Rectal smooth muscle tissue (tissue), 1 donor: Measurements from ENCODE around the gene DCLK2.
A peak's percentile ranks its signal among the peaks of the same experiment; 100 is the strongest.

Experiments
- H3K27ac ChIP-seq: one replicate; pipeline ENCODE4 v1.7.0; 2013; ENCODE audit warnings: low read depth, low read length, inconsistent platforms
- H3K27me3 ChIP-seq: one replicate; pipeline ENCODE4 v1.7.0; 2013; ENCODE audit warnings: low read length; ENCODE audit not compliant: control insufficient read depth, insufficient read depth
- H3K36me3 ChIP-seq: one replicate; pipeline ENCODE4 v1.7.0; 2013; ENCODE audit warnings: low read length; ENCODE audit not compliant: control insufficient read depth, insufficient read depth
- H3K4me1 ChIP-seq: one replicate; pipeline ENCODE4 v1.7.0; 2013; ENCODE audit warnings: low read length; ENCODE audit not compliant: control insufficient read depth, insufficient read depth
- H3K4me3 ChIP-seq: one replicate; pipeline ENCODE4 v1.7.0; 2013; ENCODE audit warnings: low read length
- H3K9ac ChIP-seq: one replicate; pipeline ENCODE4 v1.7.0; 2013; ENCODE audit warnings: low read length

The DCLK2 gene

GRCh38 chr4:150280081-150280895 lies 202.0 kb downstream of the DCLK2 start:
- peaks cover 9% of the 10 kb centered on the region for H3K4me1 ChIP-seq
- H3K4me3 ChIP-seq, result no peak overlapping the region
- no peak overlapping the region for H3K9ac ChIP-seq
- H3K27ac ChIP-seq, result peak overlapping the region; percentile 56
- H3K27me3 ChIP-seq, result no peaks in the 10 kb centered on the region
- H3K36me3 ChIP-seq, result peaks cover 5% of the 10 kb centered on the region

DNA sequence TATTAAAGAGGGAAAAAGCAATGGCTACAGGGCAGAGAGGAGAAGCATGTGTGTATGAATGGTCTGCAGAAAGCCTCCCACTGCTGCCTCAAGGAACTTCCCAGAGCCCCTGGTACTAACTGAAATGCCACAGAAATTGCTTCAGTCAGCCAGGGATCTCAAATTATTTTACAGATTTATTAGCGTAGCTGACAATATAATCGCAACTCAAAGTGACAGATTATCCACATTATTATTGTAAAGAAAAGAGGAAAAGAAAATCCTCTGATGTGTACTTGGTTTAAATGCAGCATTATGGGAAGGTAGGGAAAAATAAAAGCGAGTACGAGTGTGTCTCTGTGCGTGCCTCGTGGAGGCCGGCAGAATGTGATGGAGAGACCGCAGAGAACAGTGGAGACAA lies 202.7 kb downstream of the DCLK2 start:
- H3K27me3 ChIP-seq, result no peaks in the 10 kb centered on the region
- H3K4me3 ChIP-seq, result no peak overlapping the region
- H3K36me3 ChIP-seq, result peaks cover 5% of the 10 kb centered on the region
- H3K4me1 ChIP-seq, result peaks cover 9% of the 10 kb centered on the region
- peak overlapping the region; percentile 56 for H3K27ac ChIP-seq
- no peak overlapping the region for H3K9ac ChIP-seq

DNA sequence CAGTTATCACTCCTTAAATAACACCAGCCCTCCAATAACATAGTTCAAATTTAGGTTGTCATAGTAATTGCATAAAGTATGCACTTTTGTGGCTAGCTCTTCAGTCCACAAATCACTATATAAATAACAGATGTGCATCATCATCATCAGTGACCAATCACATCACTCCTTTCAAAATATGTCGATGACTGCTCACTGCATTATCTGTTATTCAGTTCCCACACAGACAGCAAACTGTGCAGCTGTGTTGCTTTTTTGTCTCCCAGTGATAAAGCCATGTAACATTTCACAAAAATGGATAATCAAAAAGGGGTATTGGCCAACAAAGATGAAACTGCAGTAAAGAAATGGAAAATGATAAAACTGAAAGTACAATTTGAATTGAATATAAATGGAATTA lies 205.4 kb downstream of the DCLK2 start:
- no peak overlapping the region for H3K27ac ChIP-seq
- H3K4me3 ChIP-seq, result no peak overlapping the region
- H3K27me3 ChIP-seq, result no peaks in the 10 kb centered on the region

DNA sequence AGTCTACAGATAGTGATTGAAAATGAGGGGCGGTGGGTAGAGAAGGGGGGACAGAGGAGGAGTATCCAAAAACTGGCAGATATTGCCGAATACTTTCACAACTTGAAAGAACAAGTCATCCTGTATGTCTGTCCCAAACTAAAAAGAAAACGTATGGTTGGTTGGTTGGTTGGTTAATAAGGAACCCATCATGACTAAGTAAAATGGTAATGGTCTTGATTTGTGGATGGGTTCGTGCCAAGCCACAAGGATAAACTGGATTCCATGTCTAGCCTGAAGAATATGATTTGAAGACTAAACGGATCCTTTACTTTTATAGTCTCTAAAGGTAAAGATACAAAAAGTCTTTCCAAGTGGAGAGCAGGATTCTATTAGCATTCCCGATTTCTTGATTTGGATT lies 208.4 kb downstream of the DCLK2 start:
- Histone ChIP-seq H3K27me3 (no peaks in the 10 kb centered on the region), H3K9ac (no peak overlapping the region), H3K4me3 (no peak overlapping the region), H3K4me1 (peaks cover 9% of the 10 kb centered on the region), H3K27ac (no peak overlapping the region), H3K36me3 (no peaks in the 10 kb centered on the region)

More for the DNA sequence above, 205.4 kb downstream of the DCLK2 start:
- peaks cover 9% of the 10 kb centered on the region for H3K4me1 ChIP-seq
- no peak overlapping the region for H3K9ac ChIP-seq
- H3K36me3 ChIP-seq, result no peaks in the 10 kb centered on the region

- no peak overlapping the region for H3K9ac ChIP-seq
- no peaks in the 10 kb centered on the region for H3K27me3 ChIP-seq
- H3K27ac ChIP-seq, result no peak overlapping the region
- H3K36me3 ChIP-seq, result no peaks in the 10 kb centered on the region
- no peak overlapping the region for H3K4me3 ChIP-seq
- peaks cover 9% of the 10 kb centered on the region for H3K4me1 ChIP-seq
These were observed 211.0 kb downstream of the DCLK2 start for GRCh38 chr4:150289198-150289597.

DNA sequence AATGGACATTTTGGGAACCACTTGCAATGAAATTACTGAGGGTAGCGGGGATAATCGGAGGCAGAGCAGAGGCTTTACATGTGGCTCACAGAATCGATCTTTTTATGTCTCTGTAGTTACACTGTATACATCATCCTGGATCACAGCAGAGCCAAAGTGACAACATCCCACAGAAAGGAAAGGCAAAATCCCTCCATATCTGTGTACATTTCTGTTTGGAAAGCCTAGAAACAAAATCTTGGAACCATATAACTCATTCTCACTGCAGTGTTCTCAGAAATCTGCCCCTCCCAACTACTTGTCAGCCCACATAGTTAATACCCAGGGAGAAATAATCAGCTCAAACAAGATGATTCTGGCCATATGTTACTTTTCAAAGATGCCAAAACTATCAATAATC lies 211.6 kb downstream of the DCLK2 start:
- Histone ChIP-seq H3K27ac (no peak overlapping the region), H3K4me1 (peaks cover 9% of the 10 kb centered on the region), H3K27me3 (no peaks in the 10 kb centered on the region), H3K4me3 (no peak overlapping the region), H3K36me3 (no peaks in the 10 kb centered on the region), H3K9ac (no peak overlapping the region)

- Histone ChIP-seq H3K27ac (peak overlapping the region; percentile 57), H3K4me1 (peaks cover 12% of the 10 kb centered on the region), H3K9ac (no peak overlapping the region), H3K4me3 (no peak overlapping the region), H3K36me3 (no peaks in the 10 kb centered on the region), H3K27me3 (no peaks in the 10 kb centered on the region)
These were observed 219.7 kb downstream of the DCLK2 start for GRCh38 chr4:150297861-150298474.

- peaks cover 14% of the 10 kb centered on the region for H3K4me1 ChIP-seq
- H3K27me3 ChIP-seq, result no peaks in the 10 kb centered on the region
- peak overlapping the region; percentile 19 for H3K4me3 ChIP-seq
- peak overlapping the region; percentile 63 for H3K27ac ChIP-seq
- no peak overlapping the region for H3K9ac ChIP-seq
- no peaks in the 10 kb centered on the region for H3K36me3 ChIP-seq
These were observed 221.6 kb downstream of the DCLK2 start for GRCh38 chr4:150299816-150300215.

DNA sequence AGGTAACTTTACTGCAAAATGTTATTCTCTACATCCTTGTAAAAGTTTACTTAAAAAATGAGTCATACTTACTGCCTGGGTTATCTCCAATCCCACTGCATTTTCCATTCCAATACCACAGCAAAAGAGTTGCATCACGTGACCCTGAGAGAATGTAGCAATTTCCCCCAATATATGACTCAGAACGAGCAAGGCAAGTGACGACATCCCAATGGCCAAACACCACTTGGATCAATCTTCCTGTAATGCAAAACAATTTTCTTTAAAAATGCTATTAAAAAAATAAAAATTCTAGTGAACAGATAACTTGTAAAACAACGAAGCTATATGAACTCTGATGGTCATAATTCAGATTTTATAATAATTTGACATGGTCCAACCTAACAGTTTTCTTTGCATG lies 224.3 kb downstream of the DCLK2 start:
- Histone ChIP-seq H3K4me1 (peaks cover 18% of the 10 kb centered on the region), H3K9ac (no peak overlapping the region), H3K4me3 (no peak overlapping the region), H3K27ac (peak overlapping the region; percentile 42), H3K27me3 (no peaks in the 10 kb centered on the region), H3K36me3 (no peaks in the 10 kb centered on the region)

- Histone ChIP-seq H3K9ac (no peak overlapping the region), H3K36me3 (no peaks in the 10 kb centered on the region), H3K4me3 (no peak overlapping the region), H3K4me1 (peaks cover 18% of the 10 kb centered on the region), H3K27me3 (no peaks in the 10 kb centered on the region), H3K27ac (no peak overlapping the region)
These were observed 227.8 kb downstream of the DCLK2 start for GRCh38 chr4:150305995-150306394.

DNA sequence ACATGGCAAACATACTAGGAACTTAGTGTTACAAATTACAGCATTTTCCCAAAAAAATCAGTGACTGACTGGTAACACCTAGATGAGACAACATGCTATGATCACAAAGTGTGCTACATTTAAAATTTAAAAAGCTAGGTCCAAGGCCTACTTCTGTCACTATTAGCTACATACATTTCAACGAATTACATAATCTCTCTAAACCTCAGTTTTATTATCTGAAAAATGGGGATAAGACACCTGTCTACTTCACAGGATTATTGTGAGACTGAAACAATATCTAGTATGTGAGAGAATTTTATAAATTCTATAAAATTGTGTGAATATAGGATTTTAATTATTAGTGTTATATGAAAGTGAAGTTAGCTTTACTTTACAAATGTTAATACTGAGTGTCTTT lies 228.5 kb downstream of the DCLK2 start:
- H3K36me3 ChIP-seq, result no peaks in the 10 kb centered on the region
- peaks cover 14% of the 10 kb centered on the region for H3K4me1 ChIP-seq
- no peak overlapping the region for H3K4me3 ChIP-seq
- no peaks in the 10 kb centered on the region for H3K27me3 ChIP-seq
- no peak overlapping the region for H3K9ac ChIP-seq
- H3K27ac ChIP-seq, result no peak overlapping the region
